ENCODE data around the gene HOOK1. TPM values are rescaled to one million over a fixed set of nuclear protein-coding genes. Genes with fewer than 3 reads are reported as not detected.

Gene HOOK1
- total RNA-seq, 4 donors from 2014 or later, result under 0.01 to 0.87 (median 0.61) TPM

- no peaks in the 10 kb centered on the region for H3K27me3 ChIP-seq
- H3K4me3 ChIP-seq, result no peak overlapping the region
- 93% methylated on average over 10 of the region's 10 CpGs for WGBS, 2 donors
- DNase-seq (ENCODE audit: low spot score in 2 of 2), result no peak
- H3K36me3 ChIP-seq, result no peaks in the 10 kb centered on the region
- TF ChIP-seq CTCF (IDR thresholded peaks at IDR 0.05) (no peak), POLR2A (IDR thresholded peaks at IDR 0.05) (no peak), EP300 (IDR thresholded peaks at IDR 0.05) (no peak)
- no peaks in the 10 kb centered on the region for H3K9me3 ChIP-seq
- H3K27ac ChIP-seq, result no peak overlapping the region
- no peaks in the 10 kb centered on the region for H3K4me1 ChIP-seq
Observed at GRCh38 chr1:59768792-59769735, 45.7 kb upstream of the HOOK1 start.

- no peak overlapping the region for H3K4me3 ChIP-seq
- H3K27me3 ChIP-seq, result no peaks in the 10 kb centered on the region
- DNase-seq (ENCODE audit: low spot score in 2 of 2), result no peak
- H3K27ac ChIP-seq, result no peak overlapping the region
- TF ChIP-seq CTCF (IDR thresholded peaks at IDR 0.05) (no peak), POLR2A (IDR thresholded peaks at IDR 0.05) (no peak), EP300 (IDR thresholded peaks at IDR 0.05) (no peak)
- no peaks in the 10 kb centered on the region for H3K4me1 ChIP-seq
- 72 to 78% methylated on average over 4 of the region's 4 CpGs for WGBS, 2 donors
- H3K9me3 ChIP-seq, result no peaks in the 10 kb centered on the region
- H3K36me3 ChIP-seq, result no peaks in the 10 kb centered on the region
Observed at GRCh38 chr1:59769736-59770095, 45.0 kb upstream of the HOOK1 start.

- no peaks in the 10 kb centered on the region for H3K4me1 ChIP-seq
- H3K36me3 ChIP-seq, result no peaks in the 10 kb centered on the region
- no peaks in the 10 kb centered on the region for H3K27me3 ChIP-seq
- no peaks in the 10 kb centered on the region for H3K9me3 ChIP-seq
- WGBS, 2 donors, result 94 to 95% methylated on average over 3 of the region's 3 CpGs
- DNase-seq (ENCODE audit: low spot score in 2 of 2), result no peak
- no peak for TF ChIP-seq CTCF (IDR thresholded peaks at IDR 0.05)
- TF ChIP-seq EP300 (IDR thresholded peaks at IDR 0.05), result no peak
- H3K27ac ChIP-seq, result no peak overlapping the region
- no peak overlapping the region for H3K4me3 ChIP-seq
Observed at GRCh38 chr1:59771361-59771760, 43.4 kb upstream of the HOOK1 start.

- H3K36me3 ChIP-seq, result no peaks in the 10 kb centered on the region
- no peaks in the 10 kb centered on the region for H3K9me3 ChIP-seq
- H3K4me1 ChIP-seq, result peaks cover 0 to 3% (median 0%) of the 10 kb centered on the region in 4 donors
- DNase-seq (ENCODE audit: low spot score in 2 of 2), result no peak
- no peak overlapping the region for H3K27ac ChIP-seq
- 87 to 92% methylated on average over 4 of the region's 4 CpGs for WGBS, 2 donors
- H3K4me3 ChIP-seq, result no peak overlapping the region
- no peak for TF ChIP-seq POLR2A (IDR thresholded peaks at IDR 0.05)
- no peak for TF ChIP-seq EP300 (IDR thresholded peaks at IDR 0.05)
- TF ChIP-seq CTCF (IDR thresholded peaks at IDR 0.05), result no peak
- no peaks in the 10 kb centered on the region for H3K27me3 ChIP-seq
Observed at GRCh38 chr1:59775480-59775879, 39.3 kb upstream of the HOOK1 start.

Data from tibial nerve (tissue), 4 donors.